Mesenchymal stem cell (in vitro differentiated cells and primary cell): ENCODE measurements around the gene ARRB2. TPM values are rescaled to one million over a fixed set of nuclear protein-coding genes. Genes with fewer than 3 reads are reported as not detected.

Source experiments
- DNase-seq: peaks from one replicate; pipeline ENCODE4 v3.0.0-alpha.2; 2013
- H2AFZ ChIP-seq: one replicate; pipeline ENCODE4 v1.6.1; 2013; ENCODE audit warnings: low read depth, mild to moderate bottlenecking, control low read depth, inconsistent platforms, low read length, moderate library complexity
- H2AK5ac ChIP-seq: 2 replicates; pipeline ENCODE4 v1.6.1; 2013; ENCODE audit warnings: low read length, moderate library complexity, mild to moderate bottlenecking, inconsistent platforms; ENCODE audit not compliant: severe bottlenecking
- H2BK120ac ChIP-seq: one replicate; pipeline ENCODE4 v1.6.1; 2013; ENCODE audit warnings: low read depth, mild to moderate bottlenecking, inconsistent platforms, low read length, moderate library complexity
- H2BK12ac ChIP-seq, 2 experiments: one replicate each; pipeline ENCODE4 v1.6.1; 2013; ENCODE audit warnings: inconsistent platforms in 2 of 2, low read length in 2 of 2, mild to moderate bottlenecking in 2 of 2, moderate library complexity in 2 of 2, control low read depth in 1 of 2
- H2BK15ac ChIP-seq: one replicate; pipeline ENCODE4 v1.6.1; 2013; ENCODE audit warnings: mild to moderate bottlenecking, low read depth, inconsistent platforms; ENCODE audit not compliant: poor library complexity, severe bottlenecking
- H2BK5ac ChIP-seq: 2 replicates; pipeline ENCODE4 v1.6.1; 2013; ENCODE audit warnings: low read depth, mild to moderate bottlenecking, low read length, control low read depth, inconsistent platforms; ENCODE audit not compliant: poor library complexity, severe bottlenecking
- H3K14ac ChIP-seq, 2 experiments: one replicate each; pipeline ENCODE4 v1.6.1; 2013; ENCODE audit warnings: inconsistent platforms in 2 of 2, low read length in 2 of 2, control low read depth in 1 of 2, mild to moderate bottlenecking in 1 of 2, moderate library complexity in 1 of 2
- H3K18ac ChIP-seq, 2 experiments: one replicate each; pipeline ENCODE4 v1.6.1; 2013; ENCODE audit warnings: inconsistent platforms in 2 of 2, low read length in 2 of 2, control low read depth in 1 of 2, low read depth in 1 of 2, mild to moderate bottlenecking in 1 of 2
- H3K23ac ChIP-seq, 2 experiments: one replicate each; pipeline ENCODE4 v1.6.1; 2013; ENCODE audit warnings: inconsistent platforms in 2 of 2, low read length in 2 of 2, mild to moderate bottlenecking in 2 of 2, moderate library complexity in 2 of 2, control low read depth in 1 of 2
- H3K27ac ChIP-seq: 2 replicates; pipeline ENCODE4 v1.5.1; 2013; ENCODE audit warnings: mild to moderate bottlenecking, moderate library complexity, low read length, control low read depth, inconsistent platforms; ENCODE audit not compliant: poor library complexity, severe bottlenecking
- H3K27me3 ChIP-seq, 2 experiments: 2 replicates each; pipeline versions ENCODE4 v1.6.1 to v1.7.0; 2013; ENCODE audit warnings: low read length in 2 of 2, mild to moderate bottlenecking in 2 of 2, moderate library complexity in 2 of 2, control low read depth in 1 of 2, inconsistent platforms in 1 of 2; ENCODE audit not compliant: control insufficient read depth in 1 of 2, insufficient read depth in 1 of 2
- H3K36me3 ChIP-seq, 2 experiments: 2 replicates each; pipeline versions ENCODE4 v1.6.1 to v1.7.0; 2013; ENCODE audit warnings: low read length in 2 of 2, control low read depth in 1 of 2, inconsistent platforms in 1 of 2, low read depth in 1 of 2, mild to moderate bottlenecking in 1 of 2; ENCODE audit not compliant: insufficient read depth in 2 of 2, control insufficient read depth in 1 of 2
- H3K4ac ChIP-seq, 2 experiments: one replicate each; pipeline ENCODE4 v1.6.1; 2013; ENCODE audit warnings: inconsistent platforms in 2 of 2, low read length in 2 of 2, mild to moderate bottlenecking in 2 of 2, moderate library complexity in 2 of 2, control low read depth in 1 of 2, low read depth in 1 of 2
- H3K4me1 ChIP-seq: 2 replicates; pipeline ENCODE4 v1.6.1; 2013; ENCODE audit warnings: low read depth, low read length, control low read depth; ENCODE audit not compliant: control insufficient read depth, insufficient read depth
- H3K4me2 ChIP-seq: 2 replicates; pipeline ENCODE4 v1.6.1; 2013; ENCODE audit warnings: low read length, mild to moderate bottlenecking, inconsistent platforms; ENCODE audit not compliant: poor library complexity, severe bottlenecking
- H3K4me3 ChIP-seq, 2 experiments: 2 replicates each; pipeline versions ENCODE4 v1.5.1 to v1.7.0; 2013; ENCODE audit warnings: low read length in 2 of 2, mild to moderate bottlenecking in 2 of 2, control low read depth in 1 of 2, low read depth in 1 of 2; ENCODE audit not compliant: insufficient read depth in 1 of 2
- H3K79me1 ChIP-seq: replicated peaks from 2 replicates; pipeline ENCODE4 v1.6.1; 2013; ENCODE audit warnings: mild to moderate bottlenecking, control low read depth, low read length, inconsistent platforms; ENCODE audit not compliant: poor library complexity, severe bottlenecking
- H3K9ac ChIP-seq: 2 replicates; pipeline ENCODE4 v1.7.0; 2013; ENCODE audit warnings: mild to moderate bottlenecking, low read length, moderate library complexity
- H3K9me3 ChIP-seq: 2 replicates; pipeline ENCODE4 v1.7.0; 2013; ENCODE audit warnings: mild to moderate bottlenecking, low read length; ENCODE audit not compliant: control insufficient read depth
- H4K8ac ChIP-seq: one replicate; pipeline ENCODE4 v1.6.1; 2013; ENCODE audit warnings: inconsistent platforms, mild to moderate bottlenecking, low read length, moderate library complexity
- H4K91ac ChIP-seq: one replicate; pipeline ENCODE4 v1.6.1; 2013; ENCODE audit warnings: mild to moderate bottlenecking, low read length, inconsistent platforms
- WGBS: methylation state at CpG from one replicate; pipeline ENCODE4 v1.1.7; 2013; ENCODE audit warnings: mixed read lengths; 5-methylcytosine and 5-hydroxymethylcytosine counted together
- polyA plus RNA-seq, 2 experiments: library from polyadenylated mRNA; stranded (reverse); fragments of 200-250 nt; gene quantifications; one replicate each; pipeline ENCODE4 v1.2.3, GENCODE V29; 2013

ARRB2 gene
- 7.4 TPM for polyA plus RNA-seq (2013, experiment 1 of 2)
- 7.0 TPM for polyA plus RNA-seq (2013, experiment 2 of 2)

DNA sequence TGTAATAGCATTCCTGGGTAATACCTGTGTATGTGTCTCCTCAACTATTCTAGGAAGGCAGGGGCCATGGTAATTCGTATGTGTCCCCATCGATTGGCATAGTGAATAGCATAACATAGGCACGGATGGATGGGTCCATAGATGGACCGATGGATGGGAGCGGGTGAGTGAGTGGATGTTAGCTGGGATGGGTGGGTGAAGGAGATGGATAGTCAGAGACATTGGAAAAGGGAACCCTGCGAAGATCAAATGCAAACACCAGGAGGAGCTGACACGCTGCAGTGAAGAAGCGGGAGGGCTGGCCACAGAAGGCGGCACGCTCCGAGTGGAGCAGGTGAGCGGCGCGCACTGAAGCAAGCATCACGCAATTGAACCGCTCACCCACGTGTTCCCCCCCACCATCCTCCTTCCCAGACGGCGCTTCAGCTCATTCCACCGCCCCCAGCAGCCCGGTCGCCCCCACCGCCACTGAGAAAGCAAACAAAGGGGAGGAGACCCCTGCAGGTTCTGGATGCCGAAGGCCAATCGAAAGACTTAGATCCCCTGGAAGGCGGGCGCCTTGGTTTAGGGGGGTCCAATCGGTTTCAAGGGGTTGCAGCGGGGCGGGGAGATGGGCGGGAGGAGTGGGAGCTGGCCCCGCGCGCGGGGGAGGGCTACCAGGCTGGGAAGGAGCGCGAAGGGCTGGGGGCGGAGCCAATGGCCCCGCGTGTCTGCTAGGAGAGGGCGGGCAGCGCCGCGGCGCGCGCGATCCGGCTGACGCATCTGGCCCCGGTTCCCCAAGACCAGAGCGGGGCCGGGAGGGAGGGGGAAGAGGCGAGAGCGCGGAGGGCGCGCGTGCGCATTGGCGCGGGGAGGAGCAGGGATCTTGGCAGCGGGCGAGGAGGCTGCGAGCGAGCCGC lies at the start of gene ARRB2:
Gene ARRB2 (plus strand): TSS at position 839 of the 899 bp plus-strand sequence. CDS start 90 bp downstream, outside the sequence.
- Histone ChIP-seq H4K91ac (no peak within 1 kb of the TSS), H3K9me3 (no peaks in the 10 kb centered on the region), H3K9ac (peak within 1 kb of the TSS; percentile 80), H2AFZ (peak within 1 kb of the TSS; percentile 80), H3K4me2 (peak within 1 kb of the TSS; percentile 93), H3K36me3 (no peaks in the 10 kb centered on the region), H3K4ac (no peak within 1 kb of the TSS), H3K27me3 (no peaks in the 10 kb centered on the region), H3K4me3 (peak within 1 kb of the TSS; percentile 70 to 76), H3K18ac (peak within 1 kb of the TSS; percentile 33 to 72), H3K23ac (peak within 1 kb of the TSS in 1 of 2 experiments; percentile 26), H3K79me1 (peaks cover 9% of the 10 kb centered on the region), H3K27ac (peak within 1 kb of the TSS; percentile 63), H2BK5ac (no peak within 1 kb of the TSS), H2BK12ac (peak within 1 kb of the TSS; percentile 42 to 55), H3K4me1 (peaks cover 19% of the 10 kb centered on the region), H4K8ac (peak within 1 kb of the TSS; percentile 77), H2AK5ac (peak within 1 kb of the TSS; percentile 37), H2BK120ac (no peak within 1 kb of the TSS), H2BK15ac (peak within 1 kb of the TSS; percentile 60), H3K14ac (peak within 1 kb of the TSS in 1 of 2 experiments; percentile 62)
- peak; percentile 99 for DNase-seq
- WGBS: under 1% methylated on average over 59 of the region's 67 CpGs

GRCh38 chr17:4663711-4664110 lies 46.7 kb upstream of the ARRB2 start:
- 88% methylated on average over 7 of the region's 8 CpGs for WGBS
- no peak overlapping the region for H3K4ac ChIP-seq
- no peak overlapping the region for H3K4me3 ChIP-seq
- H3K79me1 ChIP-seq: no peaks in the 10 kb centered on the region
- H3K36me3 ChIP-seq: no peaks in the 10 kb centered on the region
- H3K27ac ChIP-seq: no peak overlapping the region
- no peak overlapping the region for H2BK5ac ChIP-seq
- H3K27me3 ChIP-seq: peaks cover 23 to 50% of the 10 kb centered on the region in 2 experiments
- H4K8ac ChIP-seq: no peak overlapping the region
- DNase-seq: no peak
- no peaks in the 10 kb centered on the region for H3K4me1 ChIP-seq
- no peak overlapping the region for H3K4me2 ChIP-seq
- H2BK12ac ChIP-seq: no peak overlapping the region
- no peak overlapping the region for H2AK5ac ChIP-seq
- H2BK15ac ChIP-seq: no peak overlapping the region
- H2BK120ac ChIP-seq: no peak overlapping the region
- no peak overlapping the region for H3K14ac ChIP-seq
- H3K9me3 ChIP-seq: no peaks in the 10 kb centered on the region
- no peak overlapping the region for H4K91ac ChIP-seq
- H3K9ac ChIP-seq: no peak overlapping the region
- no peak overlapping the region for H3K18ac ChIP-seq
- H3K23ac ChIP-seq: no peak overlapping the region
- H2AFZ ChIP-seq: no peak overlapping the region

GRCh38 chr17:4664230-4664629 lies 46.2 kb upstream of the ARRB2 start:
- H2AK5ac ChIP-seq: no peak overlapping the region
- no peak overlapping the region for H3K27ac ChIP-seq
- H3K4me2 ChIP-seq: no peak overlapping the region
- peaks cover 23 to 50% of the 10 kb centered on the region in 2 experiments for H3K27me3 ChIP-seq
- H3K79me1 ChIP-seq: no peaks in the 10 kb centered on the region
- H3K4me1 ChIP-seq: no peaks in the 10 kb centered on the region
- no peak for DNase-seq
- H3K23ac ChIP-seq: no peak overlapping the region
- no peak overlapping the region for H2BK12ac ChIP-seq
- H4K8ac ChIP-seq: no peak overlapping the region
- H3K4me3 ChIP-seq: no peak overlapping the region
- no peaks in the 10 kb centered on the region for H3K36me3 ChIP-seq
- H2BK120ac ChIP-seq: no peak overlapping the region
- no peak overlapping the region for H3K9ac ChIP-seq
- H2BK15ac ChIP-seq: no peak overlapping the region
- WGBS: 97% methylated on average over 9 of the region's 9 CpGs
- no peak overlapping the region for H2AFZ ChIP-seq
- H3K14ac ChIP-seq: no peak overlapping the region
- H2BK5ac ChIP-seq: no peak overlapping the region
- no peak overlapping the region for H3K4ac ChIP-seq
- H3K18ac ChIP-seq: no peak overlapping the region
- H4K91ac ChIP-seq: no peak overlapping the region
- H3K9me3 ChIP-seq: no peaks in the 10 kb centered on the region

- no peak overlapping the region for H3K4ac ChIP-seq
- 81% methylated on average over 9 of the region's 9 CpGs for WGBS
- peaks cover 0 to 4% of the 10 kb centered on the region in 2 experiments for H3K36me3 ChIP-seq
- H3K23ac ChIP-seq: no peak overlapping the region
- H3K14ac ChIP-seq: no peak overlapping the region
- H2BK15ac ChIP-seq: no peak overlapping the region
- no peaks in the 10 kb centered on the region for H3K9me3 ChIP-seq
- H2BK120ac ChIP-seq: no peak overlapping the region
- H3K79me1 ChIP-seq: no peaks in the 10 kb centered on the region
- H2BK5ac ChIP-seq: no peak overlapping the region
- no peak overlapping the region for H2AFZ ChIP-seq
- no peak overlapping the region for H3K4me3 ChIP-seq
- no peak overlapping the region for H3K27ac ChIP-seq
- H3K9ac ChIP-seq: no peak overlapping the region
- peaks cover 23 to 50% of the 10 kb centered on the region in 2 experiments for H3K27me3 ChIP-seq
- no peak overlapping the region for H3K4me2 ChIP-seq
- H4K8ac ChIP-seq: no peak overlapping the region
- no peak for DNase-seq
- H3K18ac ChIP-seq: no peak overlapping the region
- no peak overlapping the region for H2BK12ac ChIP-seq
- no peaks in the 10 kb centered on the region for H3K4me1 ChIP-seq
- H2AK5ac ChIP-seq: no peak overlapping the region
- H4K91ac ChIP-seq: peak overlapping the region; percentile 78
Measured at GRCh38 chr17:4665027-4665426, 45.4 kb upstream of the ARRB2 start.
